HepG2 (cell line): Measurements from ENCODE around the gene PDZD2. TPM values are rescaled to one million over a fixed set of nuclear protein-coding genes. Genes with fewer than 3 reads are reported as not detected.

Source experiments
- ATAC-seq: fragments of 200-7000 bp; cut with Tn5 transposase; 3 replicates; pipeline ENCODE4 v1.9.1; 2020; ENCODE audit warnings: mild to moderate bottlenecking, moderate library complexity
- BruUV-seq: library from RNA; stranded (reverse); fragments of 400-500 nt; replicated peaks from 2 replicates; lab custom pipeline; 2021; lab: Mats Ljungman, UMichigan
- CTCF ChIA-PET: fragments of 300-600 bp; formaldehyde crosslinking; extraction: SDS; loops from one replicate; lab custom pipeline; 2021; ENCODE audit warnings: low total read pairs, inconsistent platforms, low intra/inter-chr PET ratio; lab: Yijun Ruan, JAX
- POLR2A ChIA-PET: fragments of 350-600 bp; sonication (Branson Sonifier 250); formaldehyde crosslinking; loops from one replicate; lab custom pipeline; 2020; ENCODE audit warnings: antibody characterized with exemption, inconsistent platforms; lab: Yijun Ruan, JAX
- DNase-seq: peaks from one replicate; pipeline ENCODE4 v3.0.0-alpha.2; 2015; ENCODE audit warnings: low spot score
- FAIRE-seq: peaks from 3 replicates; lab custom pipeline; 2011; peaks lifted over from hg19 to GRCh38; lab: Jason Lieb, UNC
- H2AFZ ChIP-seq: one replicate; pipeline ENCODE4 v1.6.1; 2011; ENCODE audit warnings: low read length, inconsistent platforms
- H3K27ac ChIP-seq: fragments of 300-600 bp; 3 replicates; pipeline ENCODE4 v1.8.0; 2011; ENCODE audit warnings: mixed run types, mild to moderate bottlenecking, mixed read lengths, low read length, inconsistent platforms; ENCODE audit not compliant: insufficient read depth; ENCODE audit errors: extremely low read length
- H3K27me3 ChIP-seq, 2 experiments: fragments of 200-600 bp in 1 of 2; 2 replicates in 1 of 2; 3 replicates in 1 of 2; pipeline versions ENCODE4 v1.6.0 to v1.8.0; 2011; ENCODE audit warnings: low read length in 2 of 2, mild to moderate bottlenecking in 2 of 2, moderate library complexity in 2 of 2, inconsistent platforms in 1 of 2; ENCODE audit not compliant: insufficient read depth in 2 of 2, control insufficient read depth in 1 of 2
- H3K36me3 ChIP-seq, 2 experiments: fragments of 200-600 bp in 1 of 2; replicated peaks in 1 of 2; 2 replicates in 1 of 2; 3 replicates in 1 of 2; pipeline versions ENCODE4 v1.5.1 to v1.8.0; 2011; ENCODE audit warnings: low read length in 2 of 2, inconsistent platforms in 1 of 2; ENCODE audit not compliant: insufficient read depth in 2 of 2, control insufficient read depth in 1 of 2
- H3K4me1 ChIP-seq: 2 replicates; pipeline ENCODE4 v1.5.1; 2012; ENCODE audit warnings: low read length, inconsistent platforms; ENCODE audit not compliant: insufficient read depth
- H3K4me2 ChIP-seq: 2 replicates; pipeline ENCODE4 v1.6.0; 2011; ENCODE audit warnings: low read depth, low read length, inconsistent platforms
- H3K4me3 ChIP-seq, 3 experiments: fragments of 200-600 bp in 1 of 3; sonication (generic), shearing (Covaris generic) in 1 of 3; replicated peaks in 1 of 3; 2 replicates each; pipeline ENCODE4 v1.5.1; 2011 to 2016; ENCODE audit warnings: low read length in 3 of 3, inconsistent platforms in 2 of 3, low read depth in 2 of 3, mild to moderate bottlenecking in 2 of 3, control low read depth in 1 of 3, mixed read lengths in 1 of 3; ENCODE audit not compliant: insufficient read depth in 1 of 3
- H3K79me2 ChIP-seq: one replicate; pipeline ENCODE4 v1.6.1; 2011; ENCODE audit warnings: low read length, inconsistent platforms; ENCODE audit not compliant: insufficient read depth
- H3K9ac ChIP-seq: 2 replicates; pipeline ENCODE4 v1.6.0; 2011; ENCODE audit warnings: mild to moderate bottlenecking, low read depth, low read length, inconsistent platforms; ENCODE audit not compliant: insufficient read depth
- H3K9me3 ChIP-seq: 2 replicates; pipeline ENCODE4 v1.5.1; 2012; ENCODE audit warnings: mild to moderate bottlenecking, low read length
- H4K20me1 ChIP-seq: 2 replicates; pipeline ENCODE4 v1.6.0; 2011; ENCODE audit warnings: inconsistent platforms, mild to moderate bottlenecking, low read length, moderate library complexity; ENCODE audit not compliant: insufficient read depth
- CBFB ChIP-seq: sonication (generic); formaldehyde crosslinking; IDR thresholded peaks from 2 replicates; pipeline ENCODE4 v1.4.0; 2020; ENCODE audit warnings: missing genetic modification reagents
- FOXO1 ChIP-seq: sonication (generic); formaldehyde crosslinking; IDR thresholded peaks from 2 replicates; pipeline ENCODE4 v1.4.0; 2020; ENCODE audit warnings: missing genetic modification reagents
- MAF1 ChIP-seq: sonication (generic); formaldehyde crosslinking; IDR thresholded peaks from 2 replicates; pipeline ENCODE4 v1.5.0; 2020; ENCODE audit warnings: missing genetic modification reagents, borderline replicate concordance
- RBFOX2 ChIP-seq: fragments of 200-400 bp; formaldehyde crosslinking; IDR thresholded peaks from 2 replicates; pipeline ENCODE4 v1.6.1; 2017; ENCODE audit warnings: low read depth, mild to moderate bottlenecking, low read length
- RNF219 ChIP-seq: sonication (generic); formaldehyde crosslinking; IDR thresholded peaks from 2 replicates; pipeline ENCODE4 v1.5.0; 2020; ENCODE audit warnings: mild to moderate bottlenecking, missing genetic modification reagents
- SPEN ChIP-seq: sonication (generic); formaldehyde crosslinking; IDR thresholded peaks from 2 replicates; pipeline ENCODE4 v1.5.1; 2020; ENCODE audit warnings: low read depth, mild to moderate bottlenecking, missing genetic modification reagents
- ZMYM3 ChIP-seq: sonication (generic); formaldehyde crosslinking; IDR thresholded peaks from 2 replicates; pipeline ENCODE4 v1.5.1; 2020; ENCODE audit warnings: mild to moderate bottlenecking, missing genetic modification reagents
- ZNF24 ChIP-seq: fragments of 450-650 bp; IDR thresholded peaks from 2 replicates; pipeline ENCODE4 v1.6.1; 2017; ENCODE audit warnings: antibody characterized with exemption, mild to moderate bottlenecking
- ZNF543 ChIP-seq: sonication (generic); formaldehyde crosslinking; IDR thresholded peaks from 2 replicates; pipeline ENCODE4 v1.4.0; 2020; ENCODE audit warnings: mild to moderate bottlenecking, missing genetic modification reagents
- ZNF615 ChIP-seq: sonication (generic); formaldehyde crosslinking; IDR thresholded peaks from 2 replicates; pipeline ENCODE4 v1.5.0; 2020; ENCODE audit warnings: mild to moderate bottlenecking, missing genetic modification reagents, borderline replicate concordance
- ZNF646 ChIP-seq: sonication (generic); formaldehyde crosslinking; IDR thresholded peaks from 2 replicates; pipeline ENCODE4 v1.9.0; 2021; ENCODE audit warnings: mild to moderate bottlenecking, missing genetic modification reagents
- WGBS: methylation state at CpG from one replicate; pipeline ENCODE4 v1.1.6; 2017; ENCODE audit warnings: low lambda C conversion rate; 5-methylcytosine and 5-hydroxymethylcytosine counted together
- in situ Hi-C: cut with HindIII; loops from 2 replicates; pipeline ENCODE4 v1.10.0; 2017; ENCODE audit warnings: low pct_unique_long_range_greater_than_20kb; ENCODE audit not compliant: extremely low pct_ligation_motif_present
- intact Hi-C: fragments of 100-400 bp; cut with micrococcal nuclease; formaldehyde crosslinking; loops from one replicate; pipeline ENCODE4 v1.10.0; 2022; ENCODE audit not compliant: unreplicated experiment
- polyA plus RNA-seq, 8 experiments: library from polyadenylated mRNA; depleted of rRNA in 3 of 8; stranded (reverse) in 7 of 8; unstranded in 1 of 8; fragments of >200 nt; fragmentation: Illumina TruSeq in 4 of 8; extraction: Trizol in 4 of 8; gene quantifications; 2 replicates each; pipeline versions ENCODE4 v1.2.1 to v1.2.3, GENCODE V29; 2011 to 2016; ENCODE audit warnings: low read depth in 4 of 8, missing spikeins in 1 of 8, mixed read lengths in 1 of 8; ENCODE audit not compliant: insufficient read depth in 1 of 8
- total RNA-seq, 5 experiments: library from RNA; depleted of rRNA; stranded (reverse); fragments of >200 nt; fragmentation: Illumina TruSeq; extraction: Trizol; gene quantifications; 2 replicates each; pipeline ENCODE4 v1.2.3, GENCODE V29; 2016; ENCODE audit warnings: low read depth in 1 of 5
- TF ChIP-seq, protein P1 (sequence below): sonication (generic); formaldehyde crosslinking; IDR thresholded peaks from 2 replicates; pipeline ENCODE4 v1.4.0; 2020; ENCODE audit warnings: mild to moderate bottlenecking, missing genetic modification reagents
- TF ChIP-seq, protein P2 (sequence below): sonication (generic); formaldehyde crosslinking; IDR thresholded peaks from 2 replicates; pipeline ENCODE4 v1.4.0; 2020; ENCODE audit warnings: missing genetic modification reagents, borderline replicate concordance

PDZD2 gene
- total and polyA plus RNA-seq, 2 of the 13 experiments (the other 11 are each of a cell fraction or from before 2014, with no cell fraction given): 0.04 TPM; not detected in 1

GRCh38 chr5:32115985-32116384 is 477.1 kb downstream of the PDZD2 start:
- BruUV-seq: no TSS peak
- Histone ChIP-seq H3K79me2 (peaks cover 3% of the 10 kb centered on the region), H2AFZ (no peak overlapping the region), H3K27ac (no peak overlapping the region), H3K4me2 (no peak overlapping the region), H3K4me3 (no peak overlapping the region), H3K27me3 (no peaks in the 10 kb centered on the region), H3K9ac (no peak overlapping the region), H3K36me3 (peaks cover 20 to 41% of the 10 kb centered on the region in 2 experiments), H3K4me1 (peaks cover 9% of the 10 kb centered on the region), H4K20me1 (no peaks in the 10 kb centered on the region), H3K9me3 (no peaks in the 10 kb centered on the region)
- ChIA-PET CTCF (no interaction called here), POLR2A (no interaction called here)
- FAIRE-seq: no peak
- intact Hi-C loops (no loop called here), in situ Hi-C loops (no loop called here)
- no peak for DNase-seq
- ATAC-seq: peak; percentile 42
- WGBS: 98% methylated on average over 3 of the region's 3 CpGs
- TF ChIP-seq FOXO1: no peak
- no peak for TF ChIP-seq RBFOX2
- TF ChIP-seq ZNF646 (CRISPR knock-in tag): no peak
- no peak for TF ChIP-seq ZMYM3 (CRISPR knock-in tag)
- TF ChIP-seq, protein P1, sequence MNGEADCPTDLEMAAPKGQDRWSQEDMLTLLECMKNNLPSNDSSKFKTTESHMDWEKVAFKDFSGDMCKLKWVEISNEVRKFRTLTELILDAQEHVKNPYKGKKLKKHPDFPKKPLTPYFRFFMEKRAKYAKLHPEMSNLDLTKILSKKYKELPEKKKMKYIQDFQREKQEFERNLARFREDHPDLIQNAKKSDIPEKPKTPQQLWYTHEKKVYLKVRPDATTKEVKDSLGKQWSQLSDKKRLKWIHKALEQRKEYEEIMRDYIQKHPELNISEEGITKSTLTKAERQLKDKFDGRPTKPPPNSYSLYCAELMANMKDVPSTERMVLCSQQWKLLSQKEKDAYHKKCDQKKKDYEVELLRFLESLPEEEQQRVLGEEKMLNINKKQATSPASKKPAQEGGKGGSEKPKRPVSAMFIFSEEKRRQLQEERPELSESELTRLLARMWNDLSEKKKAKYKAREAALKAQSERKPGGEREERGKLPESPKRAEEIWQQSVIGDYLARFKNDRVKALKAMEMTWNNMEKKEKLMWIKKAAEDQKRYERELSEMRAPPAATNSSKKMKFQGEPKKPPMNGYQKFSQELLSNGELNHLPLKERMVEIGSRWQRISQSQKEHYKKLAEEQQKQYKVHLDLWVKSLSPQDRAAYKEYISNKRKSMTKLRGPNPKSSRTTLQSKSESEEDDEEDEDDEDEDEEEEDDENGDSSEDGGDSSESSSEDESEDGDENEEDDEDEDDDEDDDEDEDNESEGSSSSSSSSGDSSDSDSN (CRISPR knock-in tag): no peak
- no peak for TF ChIP-seq MAF1 (CRISPR knock-in tag)
- no peak for TF ChIP-seq CBFB (CRISPR knock-in tag)
- TF ChIP-seq ZNF543: no peak
- TF ChIP-seq RNF219 (CRISPR knock-in tag): no peak
- no peak for TF ChIP-seq ZNF24
- no peak for TF ChIP-seq SPEN (CRISPR knock-in tag)
- no peak for TF ChIP-seq ZNF615
- TF ChIP-seq, protein P2, sequence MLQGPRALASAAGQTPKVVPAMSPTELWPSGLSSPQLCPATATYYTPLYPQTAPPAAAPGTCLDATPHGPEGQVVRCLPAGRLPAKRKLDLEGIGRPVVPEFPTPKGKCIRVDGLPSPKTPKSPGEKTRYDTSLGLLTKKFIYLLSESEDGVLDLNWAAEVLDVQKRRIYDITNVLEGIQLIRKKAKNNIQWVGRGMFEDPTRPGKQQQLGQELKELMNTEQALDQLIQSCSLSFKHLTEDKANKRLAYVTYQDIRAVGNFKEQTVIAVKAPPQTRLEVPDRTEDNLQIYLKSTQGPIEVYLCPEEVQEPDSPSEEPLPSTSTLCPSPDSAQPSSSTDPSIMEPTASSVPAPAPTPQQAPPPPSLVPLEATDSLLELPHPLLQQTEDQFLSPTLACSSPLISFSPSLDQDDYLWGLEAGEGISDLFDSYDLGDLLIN (CRISPR knock-in tag): no peak
